ENCODE results near the gene HGD.

DNA sequence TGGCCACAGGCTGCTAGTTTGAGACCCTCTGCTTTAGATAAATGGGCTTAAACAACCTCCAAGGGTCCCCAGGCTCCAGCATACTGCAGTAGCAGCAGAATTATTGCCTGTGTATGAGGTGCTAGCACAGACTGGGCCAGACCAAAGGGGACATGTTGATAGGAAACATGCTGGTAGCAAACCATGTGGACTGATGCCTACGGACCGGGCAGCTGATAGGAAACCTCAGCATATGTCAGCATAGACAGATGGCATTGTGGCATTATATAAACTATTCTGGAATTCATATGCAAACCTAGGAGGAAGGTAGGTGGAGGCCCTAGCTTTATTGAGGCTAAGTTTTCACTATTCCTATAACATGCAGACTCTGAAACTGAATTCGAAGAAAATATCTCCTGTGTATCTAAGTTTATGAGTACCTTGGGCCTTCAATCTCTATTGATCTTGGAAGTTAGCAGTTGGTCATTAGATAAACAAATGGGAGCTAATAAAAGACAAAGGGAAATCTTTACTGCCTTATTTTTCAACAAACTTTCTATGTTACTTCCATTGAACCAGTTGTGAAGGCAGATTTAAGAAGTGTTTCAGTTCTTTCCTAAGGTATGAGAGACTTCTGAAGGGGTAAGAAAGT lies 1.7 kb upstream of the HGD start:
- TF ChIP-seq POLR2AphosphoS5 (IDR thresholded peaks at IDR 0.05) (no peak), POLR2A (IDR thresholded peaks at IDR 0.05) (no peak)
- TF ChIP-seq, protein P1, sequence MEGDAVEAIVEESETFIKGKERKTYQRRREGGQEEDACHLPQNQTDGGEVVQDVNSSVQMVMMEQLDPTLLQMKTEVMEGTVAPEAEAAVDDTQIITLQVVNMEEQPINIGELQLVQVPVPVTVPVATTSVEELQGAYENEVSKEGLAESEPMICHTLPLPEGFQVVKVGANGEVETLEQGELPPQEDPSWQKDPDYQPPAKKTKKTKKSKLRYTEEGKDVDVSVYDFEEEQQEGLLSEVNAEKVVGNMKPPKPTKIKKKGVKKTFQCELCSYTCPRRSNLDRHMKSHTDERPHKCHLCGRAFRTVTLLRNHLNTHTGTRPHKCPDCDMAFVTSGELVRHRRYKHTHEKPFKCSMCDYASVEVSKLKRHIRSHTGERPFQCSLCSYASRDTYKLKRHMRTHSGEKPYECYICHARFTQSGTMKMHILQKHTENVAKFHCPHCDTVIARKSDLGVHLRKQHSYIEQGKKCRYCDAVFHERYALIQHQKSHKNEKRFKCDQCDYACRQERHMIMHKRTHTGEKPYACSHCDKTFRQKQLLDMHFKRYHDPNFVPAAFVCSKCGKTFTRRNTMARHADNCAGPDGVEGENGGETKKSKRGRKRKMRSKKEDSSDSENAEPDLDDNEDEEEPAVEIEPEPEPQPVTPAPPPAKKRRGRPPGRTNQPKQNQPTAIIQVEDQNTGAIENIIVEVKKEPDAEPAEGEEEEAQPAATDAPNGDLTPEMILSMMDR (IDR thresholded peaks at IDR 0.05), result no peak
